IPS-20b (cell line): ENCODE results near the gene RWDD4.

Experiments used
- H3K27ac ChIP-seq: one replicate; pipeline ENCODE4 v1.5.1; 2013; ENCODE audit warnings: low read length
- H3K27me3 ChIP-seq: 2 replicates; pipeline ENCODE4 v1.6.1; 2013; ENCODE audit warnings: mild to moderate bottlenecking, low read length, inconsistent platforms; ENCODE audit not compliant: insufficient read depth
- H3K36me3 ChIP-seq: 2 replicates; pipeline ENCODE4 v1.6.1; 2013; ENCODE audit warnings: low read depth, mild to moderate bottlenecking, inconsistent platforms, low read length, moderate library complexity; ENCODE audit not compliant: insufficient read depth
- H3K4me1 ChIP-seq: 2 replicates; pipeline ENCODE4 v1.6.1; 2013; ENCODE audit warnings: mild to moderate bottlenecking, control low read depth, inconsistent platforms, low read length, moderate library complexity; ENCODE audit not compliant: insufficient read depth
- H3K4me3 ChIP-seq: 2 replicates; pipeline ENCODE4 v1.5.1; 2013; ENCODE audit warnings: mild to moderate bottlenecking, low read length, inconsistent platforms
- H3K9ac ChIP-seq: 2 replicates; pipeline ENCODE4 v1.6.1; 2013; ENCODE audit warnings: low read depth, mild to moderate bottlenecking, inconsistent platforms, low read length, moderate library complexity
- H3K9me3 ChIP-seq: 2 replicates; pipeline ENCODE4 v1.6.1; 2013; ENCODE audit warnings: mild to moderate bottlenecking, low read depth, low read length, inconsistent platforms; ENCODE audit not compliant: insufficient read depth

Gene RWDD4

DNA sequence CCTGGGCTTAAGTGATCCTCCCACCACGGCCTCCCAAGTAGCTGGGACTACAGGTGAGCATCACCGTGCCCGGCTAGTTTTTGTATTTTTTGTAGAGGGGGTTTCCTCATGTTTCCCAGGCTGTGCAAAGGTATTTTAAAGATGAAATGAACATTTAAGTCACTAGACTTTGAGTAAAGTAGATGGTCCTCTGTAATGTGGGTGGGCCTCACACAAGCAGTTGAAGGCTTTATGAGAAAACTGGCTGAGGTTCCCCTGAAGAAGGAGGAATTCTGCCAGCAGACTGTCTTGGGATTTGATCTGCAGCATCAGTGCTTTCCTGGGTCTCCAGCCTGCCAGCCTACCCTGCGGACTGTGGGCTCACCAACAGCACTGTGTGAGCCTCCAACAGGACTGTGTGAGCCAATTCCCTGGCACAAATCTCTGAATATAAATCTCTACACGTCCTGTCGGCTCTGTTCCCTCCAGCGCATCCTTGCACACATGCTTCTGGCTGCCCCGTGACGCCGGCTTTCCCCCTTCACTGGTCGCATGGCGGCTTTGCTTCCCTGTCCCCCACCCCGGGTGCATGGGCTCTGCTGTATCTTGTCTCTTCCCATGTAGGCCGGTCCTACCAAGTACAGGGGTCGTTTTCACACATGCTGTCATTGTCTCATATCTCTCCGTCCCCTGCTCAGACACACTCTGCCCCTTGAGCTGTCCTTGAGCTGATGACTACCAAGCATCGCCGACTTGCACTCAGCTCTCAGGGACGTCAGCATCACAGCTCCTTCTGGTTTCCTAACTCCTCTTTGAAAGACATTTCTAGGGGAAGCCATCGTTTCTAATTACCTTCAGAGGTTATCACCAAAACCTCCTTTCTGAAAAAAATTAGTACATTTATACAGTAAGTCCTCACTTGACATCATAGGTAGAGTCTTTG, 46.4 kb downstream of the RWDD4 start:
- Histone ChIP-seq H3K27ac (no peak overlapping the region), H3K9ac (no peak overlapping the region), H3K9me3 (no peaks in the 10 kb centered on the region), H3K4me3 (no peak overlapping the region), H3K4me1 (no peaks in the 10 kb centered on the region; the same call in 1 of the 2 replicates), H3K27me3 (no peaks in the 10 kb centered on the region), H3K36me3 (no peaks in the 10 kb centered on the region)

GRCh38 chr4:183611210-183611830, 47.7 kb downstream of the RWDD4 start:
- Histone ChIP-seq H3K9ac (no peak overlapping the region), H3K36me3 (no peaks in the 10 kb centered on the region), H3K4me1 (no peaks in the 10 kb centered on the region; the same call in 1 of the 2 replicates), H3K4me3 (no peak overlapping the region), H3K9me3 (no peaks in the 10 kb centered on the region), H3K27me3 (no peaks in the 10 kb centered on the region), H3K27ac (no peak overlapping the region)

GRCh38 chr4:183610613-183611012, 48.4 kb downstream of the RWDD4 start:
- Histone ChIP-seq H3K27me3 (no peaks in the 10 kb centered on the region), H3K4me3 (no peak overlapping the region), H3K9ac (no peak overlapping the region), H3K36me3 (no peaks in the 10 kb centered on the region), H3K27ac (no peak overlapping the region), H3K9me3 (no peaks in the 10 kb centered on the region), H3K4me1 (no peaks in the 10 kb centered on the region; the same call in 1 of the 2 replicates)

- Histone ChIP-seq H3K27ac (no peak overlapping the region), H3K4me3 (no peak overlapping the region), H3K9me3 (no peaks in the 10 kb centered on the region), H3K9ac (no peak overlapping the region), H3K27me3 (no peaks in the 10 kb centered on the region), H3K36me3 (no peaks in the 10 kb centered on the region), H3K4me1 (no peaks in the 10 kb centered on the region; the same call in 1 of the 2 replicates)
Observed at GRCh38 chr4:183610033-183610432, 49.0 kb downstream of the RWDD4 start.

DNA sequence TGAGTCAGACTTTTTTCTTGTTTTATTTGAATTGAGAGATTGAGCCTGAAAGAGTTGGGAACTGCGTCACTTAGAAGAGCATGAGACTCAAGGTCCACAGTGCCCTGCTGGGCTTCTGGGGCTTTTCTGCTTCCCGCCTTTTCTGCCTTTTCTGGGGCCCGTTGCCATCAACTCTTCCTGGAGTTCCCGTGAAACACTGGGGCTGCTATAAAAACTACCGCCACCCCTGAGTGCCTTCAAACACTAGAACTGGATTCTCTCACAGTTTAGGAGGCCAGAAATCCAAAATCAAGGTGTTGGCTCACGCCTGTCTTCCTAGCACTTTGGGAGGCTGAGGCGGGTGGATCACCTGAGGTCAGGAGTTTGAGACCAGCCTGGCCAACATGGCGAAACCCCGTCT, 49.8 kb downstream of the RWDD4 start:
- Histone ChIP-seq H3K4me1 (no peaks in the 10 kb centered on the region), H3K9ac (no peak overlapping the region), H3K27ac (no peak overlapping the region), H3K4me3 (no peak overlapping the region), H3K9me3 (no peaks in the 10 kb centered on the region), H3K36me3 (no peaks in the 10 kb centered on the region), H3K27me3 (no peaks in the 10 kb centered on the region)

DNA sequence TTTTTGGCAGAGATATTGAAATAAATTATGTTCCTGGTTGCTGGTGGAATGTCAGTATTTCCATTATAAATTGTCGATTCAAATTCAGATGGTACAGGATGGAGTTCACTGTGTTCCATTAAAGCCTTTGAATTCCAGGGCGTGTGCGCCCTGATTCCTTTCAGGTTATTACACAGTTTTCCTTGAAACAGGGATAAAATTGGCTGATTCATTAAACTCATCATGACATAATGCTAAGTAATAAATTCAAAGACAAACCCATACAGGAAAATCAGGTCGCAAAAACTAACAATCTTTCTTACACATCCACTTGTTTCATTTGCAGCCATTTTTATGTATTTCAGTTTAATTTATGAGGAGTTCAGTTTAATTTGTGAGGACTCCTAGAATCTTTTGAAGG, 51.1 kb downstream of the RWDD4 start:
- Histone ChIP-seq H3K36me3 (no peaks in the 10 kb centered on the region), H3K27ac (no peak overlapping the region), H3K4me1 (no peaks in the 10 kb centered on the region)

GRCh38 chr4:183602557-183603027, 56.4 kb downstream of the RWDD4 start:
- Histone ChIP-seq H3K9me3 (no peaks in the 10 kb centered on the region), H3K27ac (no peak overlapping the region), H3K4me1 (no peaks in the 10 kb centered on the region), H3K27me3 (no peaks in the 10 kb centered on the region), H3K36me3 (no peaks in the 10 kb centered on the region), H3K4me3 (no peak overlapping the region), H3K9ac (no peak overlapping the region)

More for the DNA sequence above, 51.1 kb downstream of the RWDD4 start:
- Histone ChIP-seq H3K27me3 (no peaks in the 10 kb centered on the region), H3K4me3 (no peak overlapping the region), H3K9ac (no peak overlapping the region), H3K9me3 (no peaks in the 10 kb centered on the region)

DNA sequence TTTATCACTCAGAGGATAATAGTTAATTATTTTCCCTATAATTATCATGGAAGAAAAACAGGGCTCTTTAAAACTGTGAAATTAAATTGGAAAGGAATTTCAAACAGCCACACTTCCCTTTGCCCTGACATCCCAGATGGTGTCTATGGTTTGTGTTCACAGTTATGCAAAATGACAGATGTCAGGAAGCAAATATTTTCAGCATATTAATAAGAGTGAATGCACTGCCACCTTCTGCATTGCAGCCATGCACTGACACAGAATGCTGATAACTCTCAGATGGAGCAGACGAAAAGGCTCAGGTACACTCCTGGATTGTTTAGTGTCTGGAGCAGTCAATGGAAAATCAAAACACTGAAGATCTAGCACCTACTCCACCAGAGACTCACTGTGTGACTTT, 57.6 kb downstream of the RWDD4 start:
- H3K36me3 ChIP-seq = no peaks in the 10 kb centered on the region
- H3K27ac ChIP-seq = no peak overlapping the region
- no peaks in the 10 kb centered on the region for H3K27me3 ChIP-seq
- H3K9ac ChIP-seq = no peak overlapping the region
- no peak overlapping the region for H3K4me3 ChIP-seq
- H3K9me3 ChIP-seq = no peaks in the 10 kb centered on the region
- H3K4me1 ChIP-seq = no peaks in the 10 kb centered on the region

GRCh38 chr4:183600189-183600685, 58.7 kb downstream of the RWDD4 start:
- Histone ChIP-seq H3K4me3 (no peak overlapping the region), H3K4me1 (no peaks in the 10 kb centered on the region), H3K9me3 (no peaks in the 10 kb centered on the region), H3K27me3 (no peaks in the 10 kb centered on the region), H3K36me3 (no peaks in the 10 kb centered on the region), H3K27ac (no peak overlapping the region), H3K9ac (no peak overlapping the region)

- H3K9ac ChIP-seq = no peak overlapping the region
- no peaks in the 10 kb centered on the region; the same call in 1 of the 2 replicates for H3K9me3 ChIP-seq
- H3K36me3 ChIP-seq = no peaks in the 10 kb centered on the region
- no peak overlapping the region for H3K27ac ChIP-seq
- no peaks in the 10 kb centered on the region for H3K4me1 ChIP-seq
- H3K4me3 ChIP-seq = no peak overlapping the region
- no peaks in the 10 kb centered on the region for H3K27me3 ChIP-seq
Observed at GRCh38 chr4:183599690-183600089, 59.3 kb downstream of the RWDD4 start.

- no peaks in the 10 kb centered on the region for H3K4me1 ChIP-seq
- H3K36me3 ChIP-seq = no peaks in the 10 kb centered on the region
- no peak overlapping the region for H3K9ac ChIP-seq
- H3K9me3 ChIP-seq = no peaks in the 10 kb centered on the region; the same call in 1 of the 2 replicates
- H3K27ac ChIP-seq = no peak overlapping the region
- no peak overlapping the region for H3K4me3 ChIP-seq
- no peaks in the 10 kb centered on the region for H3K27me3 ChIP-seq
Observed at GRCh38 chr4:183599284-183599683, 59.7 kb downstream of the RWDD4 start.
